Measurements from ENCODE around the gene MINDY1.

Gene MINDY1

DNA sequence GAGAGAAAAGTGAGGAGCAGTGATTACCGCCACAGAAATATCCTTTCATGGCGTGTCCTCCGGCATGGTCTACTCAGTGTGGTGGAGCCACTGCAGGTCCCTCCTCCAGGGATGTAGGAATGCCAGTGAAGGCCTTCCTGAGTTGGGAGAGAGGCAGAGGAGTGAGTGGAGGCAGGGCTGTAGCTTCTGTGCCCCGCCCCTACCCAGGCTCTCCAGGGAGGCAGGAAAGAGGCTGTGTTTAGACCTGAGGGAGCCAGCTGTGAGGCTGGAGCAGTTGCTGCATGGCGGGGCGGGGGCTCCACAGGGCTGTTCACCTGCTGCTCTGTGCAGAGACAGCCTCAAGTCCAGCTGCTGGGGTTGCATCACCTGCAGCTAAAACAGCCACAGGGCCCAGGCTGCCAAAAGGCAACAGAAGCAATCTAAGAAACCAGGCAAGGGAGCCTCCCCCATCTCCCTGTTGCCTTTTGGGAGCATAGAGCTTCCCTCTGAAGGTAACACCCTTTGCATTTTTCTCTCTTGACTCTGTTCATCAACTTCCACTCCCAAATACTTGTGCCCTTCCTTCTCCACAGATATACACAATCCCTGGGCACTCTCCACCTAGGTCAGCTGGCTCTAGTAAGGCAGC is 25.4 kb downstream of the MINDY1 start:
- 94% methylated on average over 5 of the region's 6 CpGs for WGBS (ENCODE audit: insufficient coverage)
- POLR2A ChIA-PET = interaction anchor here (0.6 kb wide), 1 partner anchor 168 kb away, joined by 3 read pairs; no protein-coding TSS in a partner anchor
- no peak overlapping the region for H3K4me3 ChIP-seq (ENCODE audit: control insufficient read depth in 1 of 7, extremely low read depth in 1 of 7, insufficient read depth in 4 of 7, low read depth in 2 of 7, low read length in 6 of 7)

DNA sequence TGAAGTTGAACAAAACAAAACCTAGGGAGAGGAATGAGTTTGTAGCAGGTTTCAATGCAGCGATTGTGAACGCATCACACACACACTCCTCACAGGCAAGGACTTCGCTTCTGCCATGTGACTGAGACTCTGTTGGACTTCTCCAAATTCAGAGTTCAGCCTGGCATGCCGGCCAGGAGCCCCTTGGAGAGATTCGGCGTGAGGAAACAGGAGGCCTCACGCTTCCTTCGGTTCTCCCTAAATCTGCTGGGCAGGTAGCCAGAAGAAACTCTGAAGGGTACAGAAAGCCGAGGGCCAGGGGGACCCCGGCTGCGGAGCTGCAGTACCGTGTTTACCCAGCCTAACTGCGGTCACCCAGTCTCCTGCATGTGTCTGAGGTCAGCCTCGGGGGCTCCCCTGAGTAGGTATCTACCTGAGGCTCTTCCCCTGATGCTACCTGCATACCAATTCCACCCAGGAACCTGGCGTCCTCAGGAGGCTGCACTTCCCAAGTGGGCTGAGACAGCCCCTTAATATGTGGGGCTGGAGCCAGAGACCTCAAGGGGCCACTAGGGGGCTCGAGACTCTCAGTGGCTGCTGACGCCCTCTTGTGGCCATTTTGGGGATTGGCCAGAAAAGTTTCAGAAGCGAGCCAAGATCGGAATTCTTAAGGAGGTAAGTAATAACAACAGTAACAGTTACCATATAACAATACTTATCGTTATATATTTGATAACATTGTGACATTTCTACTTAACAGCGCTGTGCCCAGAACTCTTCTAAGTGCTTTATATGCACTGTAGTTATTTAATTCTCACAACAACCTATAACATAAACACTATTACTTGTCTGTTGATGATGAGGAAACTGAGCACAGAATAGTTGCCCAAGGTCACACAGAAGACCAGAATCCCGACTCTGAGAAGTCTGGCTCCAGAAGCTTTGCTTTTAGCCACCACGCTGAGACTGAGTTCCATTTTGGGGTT is 27.3 kb downstream of the MINDY1 start:
- Histone ChIP-seq H3K36me3 (ENCODE audit: control insufficient read depth in 4 of 4, insufficient read depth in 4 of 4, low read length in 3 of 4) (no peaks in the 10 kb centered on the region), H3K4me1 (ENCODE audit: control extremely low read depth in 1 of 4, control insufficient read depth in 4 of 4, insufficient read depth in 4 of 4, low read length in 3 of 4) (peaks cover 18 to 67% (median 53%) of the 10 kb centered on the region in 4 experiments), H3K27ac (ENCODE audit: insufficient read depth in 1 of 2, low read depth in 1 of 2, low read length in 2 of 2, poor library complexity in 1 of 2, severe bottlenecking in 2 of 2) (peak overlapping the region; percentile 33 to 62), H3K27me3 (replicated peaks in 2 of 5; ENCODE audit: control insufficient read depth in 4 of 5, insufficient read depth in 5 of 5, low read length in 4 of 5) (no peaks in the 10 kb centered on the region), H3K9me3 (ENCODE audit: control extremely low read depth in 1 of 5, control insufficient read depth in 4 of 5, insufficient read depth in 2 of 5, low read depth in 1 of 5, low read length in 4 of 5) (no peaks in the 10 kb centered on the region), H3K4me3 (ENCODE audit: control insufficient read depth in 1 of 7, extremely low read depth in 1 of 7, insufficient read depth in 4 of 7, low read depth in 2 of 7, low read length in 6 of 7) (peak overlapping the region in 6 of 7 experiments; percentile 23 to 75 (median 60))
- DNase-seq = peak; percentile 89 to 94 (median 90)
- WGBS (ENCODE audit: insufficient coverage) = 1% methylated on average over 14 of the region's 23 CpGs
- POLR2A ChIA-PET = interaction anchor here (0.6 kb wide), 1 partner anchor 23 kb away, joined by 6 read pairs; no protein-coding TSS in a partner anchor
- CTCF ChIA-PET = interaction anchor here (0.8 to 15.2 kb wide), 11 partner anchors 9 to 411 kb away, joined by 3 to 235 read pairs (median 6); partner anchors contain the start of gene MINDY1

More for the DNA sequence above, 25.4 kb downstream of the MINDY1 start:
- Histone ChIP-seq H3K9me3 (ENCODE audit: control extremely low read depth in 1 of 5, control insufficient read depth in 4 of 5, insufficient read depth in 2 of 5, low read depth in 1 of 5, low read length in 4 of 5) (no peaks in the 10 kb centered on the region), H3K36me3 (ENCODE audit: control insufficient read depth in 4 of 4, insufficient read depth in 4 of 4, low read length in 3 of 4) (no peaks in the 10 kb centered on the region), H3K27me3 (replicated peaks in 2 of 5; ENCODE audit: control insufficient read depth in 4 of 5, insufficient read depth in 5 of 5, low read length in 4 of 5) (no peaks in the 10 kb centered on the region), H3K4me1 (ENCODE audit: control extremely low read depth in 1 of 4, control insufficient read depth in 4 of 4, insufficient read depth in 4 of 4, low read length in 3 of 4) (peaks cover 18 to 52% (median 43%) of the 10 kb centered on the region in 4 experiments), H3K27ac (ENCODE audit: insufficient read depth in 1 of 2, low read depth in 1 of 2, low read length in 2 of 2, poor library complexity in 1 of 2, severe bottlenecking in 2 of 2) (no peak overlapping the region)
- no peak for DNase-seq
- CTCF ChIA-PET = interaction anchor here (0.7 to 15.2 kb wide), 9 partner anchors 8 to 222 kb away, joined by 3 to 235 read pairs (median 6); partner anchors contain the start of gene MINDY1

DNA sequence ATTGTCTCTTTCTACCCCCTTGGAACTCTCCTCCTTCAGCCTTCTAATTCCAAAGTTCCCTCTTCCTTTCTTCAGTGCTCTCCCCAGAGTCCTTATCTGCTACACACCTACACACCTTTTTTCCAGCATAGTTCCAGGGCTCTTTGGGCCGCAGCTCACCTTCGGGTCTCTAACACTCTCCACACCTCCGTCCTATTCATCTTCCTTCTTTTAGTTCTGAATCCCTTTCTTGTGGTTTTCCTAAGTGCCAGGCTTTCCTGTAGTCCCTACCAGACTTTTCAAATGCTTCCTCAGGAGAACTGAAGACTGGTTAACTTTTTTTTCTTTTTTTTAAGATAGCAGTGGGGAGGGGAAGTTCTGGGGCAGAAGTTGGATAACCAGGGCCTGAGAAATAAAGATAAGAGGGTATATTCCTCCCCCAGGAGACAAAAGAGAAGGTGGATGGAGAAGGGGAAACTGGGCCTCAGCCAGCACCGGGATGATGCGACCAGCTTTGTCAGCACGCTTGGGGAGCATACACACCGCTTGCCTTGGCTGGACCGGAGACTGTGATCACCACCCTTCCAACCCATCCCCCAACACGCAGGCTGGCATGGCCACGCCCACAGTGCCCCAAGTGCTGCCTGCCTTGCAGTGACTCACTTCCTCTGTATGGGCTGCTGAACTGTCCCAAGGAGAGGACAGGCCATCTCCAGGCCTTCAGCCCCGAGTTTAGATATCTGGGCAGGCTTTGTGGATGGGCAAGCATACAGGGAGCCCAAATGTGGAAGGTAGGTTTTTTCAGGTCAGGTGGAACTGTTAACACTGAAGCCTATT is 29.6 kb downstream of the MINDY1 start:
- H3K4me1 ChIP-seq (ENCODE audit: control extremely low read depth in 1 of 4, control insufficient read depth in 4 of 4, insufficient read depth in 4 of 4, low read length in 3 of 4) = peaks cover 21 to 82% (median 65%) of the 10 kb centered on the region in 4 experiments
- H3K27ac ChIP-seq (ENCODE audit: insufficient read depth in 1 of 2, low read depth in 1 of 2, low read length in 2 of 2, poor library complexity in 1 of 2, severe bottlenecking in 2 of 2) = peak overlapping the region; percentile 73 to 85
- peak overlapping the region in 6 of 7 experiments; percentile 25 to 73 (median 38) for H3K4me3 ChIP-seq (ENCODE audit: control insufficient read depth in 1 of 7, extremely low read depth in 1 of 7, insufficient read depth in 4 of 7, low read depth in 2 of 7, low read length in 6 of 7)
- peak; percentile 87 to 97 (median 94) for DNase-seq
- 0% methylated on average over 6 of the region's 11 CpGs for WGBS (ENCODE audit: insufficient coverage)
- no peaks in the 10 kb centered on the region for H3K9me3 ChIP-seq (ENCODE audit: control extremely low read depth in 1 of 5, control insufficient read depth in 4 of 5, insufficient read depth in 2 of 5, low read depth in 1 of 5, low read length in 4 of 5)
- H3K36me3 ChIP-seq (ENCODE audit: control insufficient read depth in 4 of 4, insufficient read depth in 4 of 4, low read length in 3 of 4) = peaks cover 0 to 6% (median 0%) of the 10 kb centered on the region in 4 experiments
- ChIA-PET CTCF (interaction anchor here (1.3 to 15.2 kb wide), 5 partner anchors 9 to 29 kb away, joined by 4 to 235 read pairs (median 34); partner anchors contain the start of gene MINDY1), POLR2A (interaction anchor here (0.6 to 1.7 kb wide), 5 partner anchors 14 to 241 kb away, joined by 3 to 8 read pairs (median 4); partner anchors contain the start of gene MINDY1)
- H3K27me3 ChIP-seq (replicated peaks in 2 of 5; ENCODE audit: control insufficient read depth in 4 of 5, insufficient read depth in 5 of 5, low read length in 4 of 5) = no peaks in the 10 kb centered on the region

DNA sequence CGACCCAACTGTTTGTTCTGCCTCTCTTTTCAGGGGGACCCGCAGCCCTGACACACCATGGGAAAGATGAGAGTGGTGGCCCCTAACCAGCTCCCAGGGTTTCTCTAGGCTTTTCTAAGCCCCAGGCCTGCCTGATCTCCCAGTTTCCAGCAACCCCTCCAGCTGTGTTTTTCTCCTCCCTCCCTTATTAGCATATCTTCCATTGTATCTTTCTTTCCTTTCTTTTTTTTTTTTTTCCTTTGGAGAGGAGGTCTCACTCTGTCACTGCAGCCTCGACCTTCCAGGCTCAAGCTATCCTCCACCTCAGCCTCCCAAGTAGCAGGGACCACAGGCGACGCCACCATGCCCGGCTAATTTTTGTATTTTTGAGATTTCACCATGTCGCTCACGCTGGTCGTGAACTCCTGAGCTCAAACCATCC is 30.3 kb downstream of the MINDY1 start:
- 84% methylated on average over 5 of the region's 9 CpGs for WGBS (ENCODE audit: insufficient coverage)
- Histone ChIP-seq H3K9me3 (ENCODE audit: control extremely low read depth in 1 of 5, control insufficient read depth in 4 of 5, insufficient read depth in 2 of 5, low read depth in 1 of 5, low read length in 4 of 5) (no peaks in the 10 kb centered on the region), H3K4me3 (ENCODE audit: control insufficient read depth in 1 of 7, extremely low read depth in 1 of 7, insufficient read depth in 4 of 7, low read depth in 2 of 7, low read length in 6 of 7) (peak overlapping the region in 3 of 7 experiments; percentile 35 to 73 (median 52)), H3K27me3 (replicated peaks in 2 of 5; ENCODE audit: control insufficient read depth in 4 of 5, insufficient read depth in 5 of 5, low read length in 4 of 5) (no peaks in the 10 kb centered on the region), H3K4me1 (ENCODE audit: control extremely low read depth in 1 of 4, control insufficient read depth in 4 of 4, insufficient read depth in 4 of 4, low read length in 3 of 4) (peaks cover 24 to 82% (median 69%) of the 10 kb centered on the region in 4 experiments), H3K27ac (ENCODE audit: insufficient read depth in 1 of 2, low read depth in 1 of 2, low read length in 2 of 2, poor library complexity in 1 of 2, severe bottlenecking in 2 of 2) (peak overlapping the region in 1 of 2 experiments; percentile 85), H3K36me3 (ENCODE audit: control insufficient read depth in 4 of 4, insufficient read depth in 4 of 4, low read length in 3 of 4) (peaks cover 0 to 12% (median 0%) of the 10 kb centered on the region in 4 experiments)
- POLR2A ChIA-PET = interaction anchor here (0.6 to 1.7 kb wide), 5 partner anchors 18 to 282 kb away, joined by 3 to 8 read pairs (median 4); partner anchors contain the start of gene MINDY1
- DNase-seq = peak in 1 of 3 donors; percentile 23
- CTCF ChIA-PET = interaction anchor here (1.3 to 15.2 kb wide), 6 partner anchors 9 to 416 kb away, joined by 3 to 235 read pairs (median 19); partner anchors contain the start of gene MINDY1

DNA sequence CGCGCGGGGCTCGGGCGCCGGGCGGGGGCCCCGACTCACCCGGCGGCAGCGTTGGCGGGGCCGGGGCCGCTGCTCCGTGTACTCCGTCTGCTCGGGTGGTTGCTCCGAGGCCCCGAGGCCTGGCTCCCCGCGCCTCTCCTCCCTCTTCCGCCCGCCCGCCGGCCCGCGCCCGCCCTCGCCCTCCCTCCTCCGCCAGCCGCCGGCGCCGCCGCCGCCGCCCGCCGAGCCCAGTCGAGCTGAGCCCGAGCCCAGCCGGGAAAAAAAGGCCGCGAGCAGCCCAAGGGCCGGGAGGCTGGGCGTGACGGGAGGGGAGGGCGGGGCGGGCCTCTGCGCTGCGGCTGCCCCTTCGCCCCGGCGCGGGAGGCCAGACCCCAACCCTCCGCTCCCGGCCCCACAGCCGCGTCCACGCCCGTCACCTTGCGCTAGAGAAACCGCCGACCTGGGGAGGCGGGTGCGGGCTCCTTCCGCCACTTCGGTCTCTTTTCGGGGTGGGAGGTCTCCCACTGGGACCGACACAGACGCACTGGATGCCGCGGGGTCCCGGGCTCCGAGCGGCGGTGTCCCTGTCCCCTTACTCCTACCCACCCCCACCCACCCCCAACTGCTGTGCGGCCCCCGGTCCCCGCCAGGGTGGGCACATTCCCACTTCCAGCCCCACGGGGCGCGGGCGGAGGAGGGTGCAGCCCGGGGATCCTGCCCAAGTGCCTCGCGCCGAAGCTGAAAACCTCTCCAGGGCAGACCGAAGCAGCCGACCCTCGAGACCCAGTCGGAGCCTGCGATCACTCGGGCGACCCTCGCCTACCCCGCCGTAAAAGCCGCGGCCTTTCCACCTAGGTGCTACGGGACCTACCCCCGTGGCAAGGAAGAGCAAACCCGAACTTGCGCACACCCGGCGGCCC is 31.9 kb downstream of the MINDY1 start, which contains the start of gene CERS2:
Gene CERS2 (minus strand): TSS at position 256 of the 899 bp plus-strand sequence. CDS start 5,745 bp downstream, outside the sequence.
- DNase-seq = peak; percentile 85 to 92 (median 86)
- ChIA-PET CTCF (interaction anchor here (1.5 kb wide), 1 partner anchor 414 kb away, joined by 3 read pairs; no protein-coding TSS in a partner anchor), POLR2A (interaction anchor here (1.2 to 1.3 kb wide), 2 partner anchors 18 to 32 kb away, joined by 3 to 7 read pairs; partner anchors contain the start of gene MINDY1)
- 4% methylated on average over 55 of the region's 106 CpGs for WGBS (ENCODE audit: insufficient coverage)
- Histone ChIP-seq H3K36me3 (ENCODE audit: control insufficient read depth in 4 of 4, insufficient read depth in 4 of 4, low read length in 3 of 4) (peaks cover 0 to 18% (median 0%) of the 10 kb centered on the region in 4 experiments), H3K4me1 (ENCODE audit: control extremely low read depth in 1 of 4, control insufficient read depth in 4 of 4, insufficient read depth in 4 of 4, low read length in 3 of 4) (peaks cover 26 to 89% (median 75%) of the 10 kb centered on the region in 4 experiments), H3K27me3 (replicated peaks in 2 of 5; ENCODE audit: control insufficient read depth in 4 of 5, insufficient read depth in 5 of 5, low read length in 4 of 5) (no peaks in the 10 kb centered on the region), H3K4me3 (ENCODE audit: control insufficient read depth in 1 of 7, extremely low read depth in 1 of 7, insufficient read depth in 4 of 7, low read depth in 2 of 7, low read length in 6 of 7) (peak within 1 kb of the TSS; percentile 39 to 95 (median 87)), H3K9me3 (ENCODE audit: control extremely low read depth in 1 of 5, control insufficient read depth in 4 of 5, insufficient read depth in 2 of 5, low read depth in 1 of 5, low read length in 4 of 5) (no peaks in the 10 kb centered on the region), H3K27ac (ENCODE audit: insufficient read depth in 1 of 2, low read depth in 1 of 2, low read length in 2 of 2, poor library complexity in 1 of 2, severe bottlenecking in 2 of 2) (peak within 1 kb of the TSS; percentile 78 to 91)
